Keratinocyte (primary cell): ENCODE results near the gene CNTD1. TPM values are rescaled to one million over a fixed set of nuclear protein-coding genes. Genes with fewer than 3 reads are reported as not detected.

Experiments
- DNase-seq: peaks from one replicate; pipeline ENCODE4 v3.0.0-alpha.2; 2011; ENCODE audit warnings: low read depth, missing footprints, low spot score
- FAIRE-seq: peaks from 2 replicates; lab custom pipeline; 2011; peaks lifted over from hg19 to GRCh38; lab: Jason Lieb, UNC
- H2AFZ ChIP-seq: 2 replicates; pipeline ENCODE4 v1.6.0; 2012; ENCODE audit warnings: low read length, control low read depth, inconsistent platforms; ENCODE audit not compliant: control insufficient read depth
- H3K27ac ChIP-seq: 2 replicates; pipeline ENCODE4 v1.5.1; 2011; ENCODE audit warnings: low read length; ENCODE audit not compliant: control insufficient read depth, insufficient read depth
- H3K27me3 ChIP-seq: 3 replicates; pipeline ENCODE4 v1.6.0; 2011; ENCODE audit warnings: low read length; ENCODE audit not compliant: control insufficient read depth, insufficient read depth; ENCODE audit errors: extremely low read depth
- H3K36me3 ChIP-seq, 2 experiments: 2 replicates in 1 of 2; 3 replicates in 1 of 2; pipeline ENCODE4 v1.5.1; 2011; ENCODE audit warnings: low read length in 2 of 2, mild to moderate bottlenecking in 1 of 2; ENCODE audit not compliant: control insufficient read depth in 2 of 2, insufficient read depth in 2 of 2; ENCODE audit errors: extremely low read depth in 1 of 2
- H3K4me1 ChIP-seq: 3 replicates; pipeline ENCODE4 v1.5.1; 2011; ENCODE audit warnings: low read length; ENCODE audit not compliant: control insufficient read depth, insufficient read depth; ENCODE audit errors: extremely low read depth
- H3K4me2 ChIP-seq: 3 replicates; pipeline ENCODE4 v1.6.0; 2011; ENCODE audit warnings: low read depth, low read length; ENCODE audit not compliant: control insufficient read depth, insufficient read depth; ENCODE audit errors: extremely low read depth
- H3K4me3 ChIP-seq, 3 experiments: fragments of 200-600 bp in 1 of 3; sonication (generic) in 1 of 3; 2 replicates in 2 of 3; 3 replicates in 1 of 3; pipeline ENCODE4 v1.5.1; 2011 to 2016; ENCODE audit warnings: low read length in 3 of 3, mild to moderate bottlenecking in 3 of 3, control low read depth in 2 of 3, inconsistent platforms in 1 of 3, low read depth in 1 of 3, mixed read lengths in 1 of 3, mixed run types in 1 of 3, moderate library complexity in 1 of 3; ENCODE audit not compliant: control insufficient read depth in 2 of 3, insufficient read depth in 2 of 3; ENCODE audit errors: extremely low read depth in 1 of 3
- H3K79me2 ChIP-seq: 2 replicates; pipeline ENCODE4 v1.6.0; 2012; ENCODE audit warnings: low read length; ENCODE audit not compliant: control insufficient read depth, insufficient read depth
- H3K9ac ChIP-seq: 3 replicates; pipeline ENCODE4 v1.6.0; 2011; ENCODE audit warnings: low read length; ENCODE audit not compliant: control insufficient read depth, insufficient read depth; ENCODE audit errors: extremely low read depth
- H3K9me1 ChIP-seq: 3 replicates; pipeline ENCODE4 v1.6.0; 2011; ENCODE audit warnings: low read length; ENCODE audit not compliant: control insufficient read depth, insufficient read depth; ENCODE audit errors: extremely low read depth
- H3K9me3 ChIP-seq: 2 replicates; pipeline ENCODE4 v1.5.1; 2012; ENCODE audit warnings: low read depth, low read length; ENCODE audit not compliant: control insufficient read depth
- H4K20me1 ChIP-seq: 3 replicates; pipeline ENCODE4 v1.6.0; 2011; ENCODE audit warnings: low read length; ENCODE audit not compliant: control insufficient read depth, insufficient read depth; ENCODE audit errors: extremely low read depth
- CTCF ChIP-seq, 3 experiments: IDR thresholded peaks in 1 of 3; conservative IDR thresholded peaks in 1 of 3; optimal IDR thresholded peaks in 1 of 3; 2 replicates in 2 of 3; 3 replicates in 1 of 3; pipeline versions ENCODE3 to v1.5.1; 2011; ENCODE audit warnings: low read length in 3 of 3, mild to moderate bottlenecking in 3 of 3, moderate library complexity in 2 of 3, control low read depth in 1 of 3, inconsistent platforms in 1 of 3; ENCODE audit not compliant: insufficient read depth in 2 of 3; ENCODE audit errors: extremely low read depth in 1 of 3
- EZH2 ChIP-seq: IDR thresholded peaks from one replicate; pipeline ENCODE4 v1.6.1; 2012; ENCODE audit warnings: inconsistent platforms, mild to moderate bottlenecking, low read length, moderate library complexity
- dilution Hi-C: fragments of 300-500 bp; cut with MboI; formaldehyde crosslinking; loops from one replicate; pipeline ENCODE4 v1.7.0; 2020; ENCODE audit warnings: low sequenced_read_pairs; ENCODE audit not compliant: extremely low pct_ligation_motif_present
- polyA plus RNA-seq, 5 experiments: library from polyadenylated mRNA; depleted of rRNA in 3 of 5; stranded (reverse) in 3 of 5; stranded (forward) in 1 of 5; unstranded in 1 of 5; fragments of >200 nt; gene quantifications; 1 replicate in 1 of 5; 2 replicates in 3 of 5; 3 replicates in 1 of 5; pipeline versions ENCODE4 v1.2.1 to v1.2.3, GENCODE V29; 2011 to 2012; ENCODE audit warnings: missing spikeins in 2 of 5, low read depth in 1 of 5, low replicate concordance in 1 of 5
- small RNA-seq, 3 experiments: library from RNA; depleted of rRNA; stranded (forward); fragments of <200 nt; gene quantifications; one replicate each; pipeline ENCODE3, GENCODE V24; 2012; ENCODE audit warnings: low read depth in 3 of 3, low replicate concordance in 1 of 3; ENCODE audit not compliant: insufficient read length in 3 of 3

The CNTD1 gene
- polyA plus RNA-seq, 1 donor (not counting 4 experiments of a cell fraction or from before 2014, with no cell fraction given) = not detected

- dilution Hi-C loops = no loop called here
These were observed 58.7 kb downstream of the CNTD1 start for GRCh38 chr17:42857389-42857788.

More at GRCh38 chr17:42857389-42857788, 58.7 kb downstream of the CNTD1 start:
- H3K9me1 ChIP-seq = no peaks in the 10 kb centered on the region
- no peaks in the 10 kb centered on the region for H3K9me3 ChIP-seq
- no peak overlapping the region for H3K9ac ChIP-seq
- no peaks in the 10 kb centered on the region for H3K79me2 ChIP-seq
- H3K27ac ChIP-seq = no peak overlapping the region
- TF ChIP-seq CTCF (optimal IDR thresholded peaks at IDR 0.05 in 1 of 3, IDR thresholded peaks at IDR 0.05 in 1 of 3, conservative IDR thresholded peaks at IDR 0.05 in 1 of 3; ENCODE audit: extremely low read depth in 1 of 3, insufficient read depth in 2 of 3, low read length in 3 of 3) (no peak), EZH2 (no peak)
- no peak overlapping the region for H3K4me3 ChIP-seq
- no peak overlapping the region for H3K4me2 ChIP-seq
- H3K4me1 ChIP-seq = no peaks in the 10 kb centered on the region
- FAIRE-seq (no peak), DNase-seq (no peak)
- no peaks in the 10 kb centered on the region for H3K36me3 ChIP-seq
- H3K27me3 ChIP-seq = no peaks in the 10 kb centered on the region
- H2AFZ ChIP-seq = no peak overlapping the region
- no peaks in the 10 kb centered on the region for H4K20me1 ChIP-seq

Small RNA genes within 50 kb of the gene (small RNA-seq; reads per million reads assigned to genes)
- gene HMGN2P15 = 0 reads per million in 3 experiments
- gene MIR6781 = 0 to 0.07 (median 0) reads per million in 3 experiments

Other genes with a start within 250 kb of the CNTD1 start
- gene HSD17B1, start 245.9 kb upstream of the CNTD1 start, polyA plus RNA-seq = 3.6 to 14.7 TPM (median 5.3 TPM) in 3 replicates
- 25.9 to 49.8 TPM (median 26.2 TPM) in 3 replicates for gene COASY, start 236.7 kb upstream of the CNTD1 start, polyA plus RNA-seq
- 39.2 to 45.1 TPM (median 39.5 TPM) in 3 replicates for gene MLX, start 231.8 kb upstream of the CNTD1 start, polyA plus RNA-seq
- 2.4 to 7.8 TPM (median 7.7 TPM) in 3 replicates for gene PSMC3IP, start 221.1 kb upstream of the CNTD1 start, polyA plus RNA-seq
- gene RETREG3, start 189.5 kb upstream of the CNTD1 start, polyA plus RNA-seq = 25.2 to 49.5 TPM (median 32.5 TPM) in 3 replicates
- gene TUBG1, start 189.2 kb upstream of the CNTD1 start, polyA plus RNA-seq = 35.1 to 141 TPM (median 54.8 TPM) in 3 replicates
- 13.5 to 17.8 TPM (median 14.5 TPM) in 3 replicates for gene TUBG2, start 139.6 kb upstream of the CNTD1 start, polyA plus RNA-seq
- 3.1 to 10.7 TPM (median 4.9 TPM) in 3 replicates for gene PLEKHH3, start 121.9 kb upstream of the CNTD1 start, polyA plus RNA-seq
- 0.02 to 0.05 TPM (median 0.03 TPM) in 3 replicates for gene CCR10, start 117.0 kb upstream of the CNTD1 start, polyA plus RNA-seq
- 0.46 to 2.0 TPM (median 0.71 TPM) in 3 replicates for gene CNTNAP1, start 116.3 kb upstream of the CNTD1 start, polyA plus RNA-seq
- 13.6 to 18.4 TPM (median 18.3 TPM) in 3 replicates for gene EZH1, start 53.8 kb upstream of the CNTD1 start, polyA plus RNA-seq
- 0.19 TPM in 1 of 3 replicates, not detected in the others for gene RAMP2, start 37.6 kb upstream of the CNTD1 start, polyA plus RNA-seq
- 122 to 141 TPM (median 133 TPM) in 3 replicates for gene VPS25, start 25.4 kb upstream of the CNTD1 start, polyA plus RNA-seq
- 0.03 to 0.10 TPM (median 0.04 TPM) in 3 replicates for gene WNK4, start 18.3 kb upstream of the CNTD1 start, polyA plus RNA-seq
- 83.6 to 97.8 TPM (median 92.4 TPM) in 3 replicates for gene COA3, start 157 bp upstream of the CNTD1 start, polyA plus RNA-seq
- gene BECN1, start 25.4 kb downstream of the CNTD1 start, polyA plus RNA-seq = 71.6 to 94.2 TPM (median 89.8 TPM) in 3 replicates
- gene PSME3, start 34.5 kb downstream of the CNTD1 start, polyA plus RNA-seq = 108 to 257 TPM (median 190 TPM) in 3 replicates
- gene AOC2, start 45.7 kb downstream of the CNTD1 start, polyA plus RNA-seq = 0.73 to 1.5 TPM (median 0.94 TPM) in 3 replicates
- 0.18 to 0.30 TPM (median 0.22 TPM) in 3 replicates for gene AOC3, start 52.3 kb downstream of the CNTD1 start, polyA plus RNA-seq
- not detected in 3 replicates for gene G6PC1, start 101.9 kb downstream of the CNTD1 start, polyA plus RNA-seq
- gene AARSD1, start 165.6 kb downstream of the CNTD1 start, polyA plus RNA-seq = 38.5 to 49.3 TPM (median 45.0 TPM) in 3 replicates
- gene PTGES3L, start 181.2 kb downstream of the CNTD1 start, polyA plus RNA-seq = 0.19 to 0.44 TPM (median 0.37 TPM) in 3 replicates
- 10.8 to 12.8 TPM (median 11.1 TPM) in 3 replicates for gene RUNDC1, start 181.7 kb downstream of the CNTD1 start, polyA plus RNA-seq
- 4,091 to 7,614 TPM (median 7,074 TPM) in 3 replicates for gene RPL27, start 199.6 kb downstream of the CNTD1 start, polyA plus RNA-seq
- 22.0 to 34.8 TPM (median 27.6 TPM) in 3 replicates for gene IFI35, start 207.9 kb downstream of the CNTD1 start, polyA plus RNA-seq
- 151 to 186 TPM (median 183 TPM) in 3 replicates for gene VAT1, start 223.5 kb downstream of the CNTD1 start, polyA plus RNA-seq
- 0.12 to 0.20 TPM (median 0.15 TPM) in 3 replicates for gene RND2, start 226.4 kb downstream of the CNTD1 start, polyA plus RNA-seq